Measurements from ENCODE around the gene RAB28.

DNA sequence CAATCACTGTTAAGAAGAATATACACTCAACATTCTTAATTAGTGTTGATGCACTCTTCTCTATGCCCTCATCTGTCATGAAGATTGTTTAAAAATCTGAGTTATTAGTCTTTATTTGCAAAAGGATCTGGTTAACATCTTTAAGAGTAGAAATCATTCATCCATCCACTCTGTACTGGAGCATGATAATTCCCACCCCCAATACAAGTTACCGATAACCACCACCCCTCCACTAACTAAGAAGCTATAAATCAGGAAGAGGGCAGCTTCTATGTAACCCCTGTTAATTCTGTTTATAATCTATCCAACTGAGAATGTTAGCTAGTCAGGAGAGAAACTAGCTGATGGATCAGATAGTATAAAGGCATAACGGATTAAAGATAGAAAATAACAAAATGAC, 34.5 kb downstream of the RAB28 start:
- TF ChIP-seq, protein P1, sequence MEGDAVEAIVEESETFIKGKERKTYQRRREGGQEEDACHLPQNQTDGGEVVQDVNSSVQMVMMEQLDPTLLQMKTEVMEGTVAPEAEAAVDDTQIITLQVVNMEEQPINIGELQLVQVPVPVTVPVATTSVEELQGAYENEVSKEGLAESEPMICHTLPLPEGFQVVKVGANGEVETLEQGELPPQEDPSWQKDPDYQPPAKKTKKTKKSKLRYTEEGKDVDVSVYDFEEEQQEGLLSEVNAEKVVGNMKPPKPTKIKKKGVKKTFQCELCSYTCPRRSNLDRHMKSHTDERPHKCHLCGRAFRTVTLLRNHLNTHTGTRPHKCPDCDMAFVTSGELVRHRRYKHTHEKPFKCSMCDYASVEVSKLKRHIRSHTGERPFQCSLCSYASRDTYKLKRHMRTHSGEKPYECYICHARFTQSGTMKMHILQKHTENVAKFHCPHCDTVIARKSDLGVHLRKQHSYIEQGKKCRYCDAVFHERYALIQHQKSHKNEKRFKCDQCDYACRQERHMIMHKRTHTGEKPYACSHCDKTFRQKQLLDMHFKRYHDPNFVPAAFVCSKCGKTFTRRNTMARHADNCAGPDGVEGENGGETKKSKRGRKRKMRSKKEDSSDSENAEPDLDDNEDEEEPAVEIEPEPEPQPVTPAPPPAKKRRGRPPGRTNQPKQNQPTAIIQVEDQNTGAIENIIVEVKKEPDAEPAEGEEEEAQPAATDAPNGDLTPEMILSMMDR (IDR thresholded peaks at IDR 0.05; ENCODE audit: insufficient read depth, low read length, poor library complexity, severe bottlenecking): no peak
- no peak for TF ChIP-seq EZH2phosphoT487 (conservative IDR thresholded peaks at IDR 0.05; ENCODE audit: low read length)
